Measurements from ENCODE around the gene IMPA2.

DNA sequence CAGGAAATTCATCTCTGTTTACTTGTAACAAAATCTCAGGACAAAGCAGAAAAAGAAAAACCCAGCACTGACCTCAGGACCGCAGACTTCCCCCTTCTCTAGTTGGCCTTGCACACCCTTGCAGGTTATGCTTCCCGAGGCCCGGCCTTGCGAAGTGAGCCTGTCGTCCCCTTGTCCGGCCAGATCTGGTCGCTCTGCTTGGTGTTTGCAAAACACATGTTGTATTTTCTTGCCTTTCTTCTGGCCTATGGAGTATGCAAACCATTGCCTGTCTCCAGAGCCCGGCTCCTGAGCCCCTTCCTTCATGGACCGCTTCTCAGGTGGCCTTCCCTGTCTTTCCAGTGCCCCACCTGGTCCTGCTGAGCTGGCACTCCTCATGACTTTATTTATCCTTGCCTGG is 4.8 kb downstream of the IMPA2 start:
- TF ChIP-seq CTCF (IDR thresholded peaks at IDR 0.05), result no peak
- TF ChIP-seq POLR2A (IDR thresholded peaks at IDR 0.05), result no peak
